HepG2 (cell line): ENCODE data around the gene ZC3H4. TPM values are rescaled to one million over a fixed set of nuclear protein-coding genes. Genes with fewer than 3 reads are reported as not detected.
A peak's percentile ranks its signal among the peaks of the same experiment; 100 is the strongest.

ENCODE experiments used
- HNF4A ChIP-seq: sonication (generic); formaldehyde crosslinking; IDR thresholded peaks from 2 replicates; pipeline ENCODE4 v1.4.0; 2020; ENCODE audit warnings: missing genetic modification reagents
- HOXA5 ChIP-seq: sonication (generic); formaldehyde crosslinking; IDR thresholded peaks from 2 replicates; pipeline ENCODE4 v1.4.0; 2020; ENCODE audit warnings: missing genetic modification reagents
- NAIF1 ChIP-seq: sonication (generic); formaldehyde crosslinking; IDR thresholded peaks from 2 replicates; pipeline ENCODE4 v1.5.0; 2020; ENCODE audit warnings: mild to moderate bottlenecking, missing genetic modification reagents, borderline replicate concordance
- POLR2AphosphoS5 ChIP-seq: IDR thresholded peaks from 2 replicates; pipeline ENCODE4 v1.6.1; 2012; ENCODE audit warnings: low read depth, low read length
- POLR2G ChIP-seq: fragments of 200-400 bp; formaldehyde crosslinking; IDR thresholded peaks from 2 replicates; pipeline ENCODE4 v1.6.1; 2018; ENCODE audit warnings: mild to moderate bottlenecking, low read depth, low read length, moderate library complexity
- RXRB ChIP-seq: IDR thresholded peaks from 2 replicates; pipeline ENCODE4 v1.6.1; 2016; ENCODE audit warnings: borderline replicate concordance, missing genetic modification reagents, missing compliant biosample characterization
- THAP11 ChIP-seq: IDR thresholded peaks from 2 replicates; pipeline ENCODE4 v1.6.1; 2016; ENCODE audit warnings: missing biosample characterization, missing genetic modification reagents
- ZMAT5 ChIP-seq: sonication (generic); formaldehyde crosslinking; IDR thresholded peaks from 2 replicates; pipeline ENCODE4 v1.5.0; 2020; ENCODE audit warnings: mild to moderate bottlenecking, low read depth, missing genetic modification reagents, borderline replicate concordance
- ZNF503 ChIP-seq: sonication (generic); formaldehyde crosslinking; IDR thresholded peaks from 2 replicates; pipeline ENCODE4 v1.4.0; 2020; ENCODE audit warnings: missing genetic modification reagents
- ZNF546 ChIP-seq: sonication (generic); formaldehyde crosslinking; conservative IDR thresholded peaks from 2 replicates; pipeline ENCODE4 v1.8.1; 2023; ENCODE audit warnings: mild to moderate bottlenecking, missing genetic modification reagents
- ZNF747 ChIP-seq: sonication (generic); formaldehyde crosslinking; IDR thresholded peaks from 2 replicates; pipeline ENCODE4 v1.8.1; 2023; ENCODE audit warnings: missing genetic modification reagents, mild to moderate bottlenecking, borderline replicate concordance
- ZSCAN5A ChIP-seq: sonication (generic); formaldehyde crosslinking; IDR thresholded peaks from 2 replicates; pipeline ENCODE4 v1.8.0; 2022; ENCODE audit warnings: mild to moderate bottlenecking, missing genetic modification reagents, borderline replicate concordance
- polyA plus RNA-seq, 8 experiments: library from polyadenylated mRNA; depleted of rRNA in 3 of 8; stranded (reverse) in 7 of 8; unstranded in 1 of 8; fragments of >200 nt; fragmentation: Illumina TruSeq in 4 of 8; extraction: Trizol in 4 of 8; gene quantifications; 2 replicates each; pipeline versions ENCODE4 v1.2.1 to v1.2.3, GENCODE V29; 2011 to 2016; ENCODE audit warnings: low read depth in 4 of 8, missing spikeins in 1 of 8, mixed read lengths in 1 of 8; ENCODE audit not compliant: insufficient read depth in 1 of 8
- total RNA-seq, 5 experiments: library from RNA; depleted of rRNA; stranded (reverse); fragments of >200 nt; fragmentation: Illumina TruSeq; extraction: Trizol; gene quantifications; 2 replicates each; pipeline ENCODE4 v1.2.3, GENCODE V29; 2016; ENCODE audit warnings: low read depth in 1 of 5
- TF ChIP-seq, protein P1 (sequence below): sonication (generic); formaldehyde crosslinking; IDR thresholded peaks from 2 replicates; pipeline ENCODE4 v1.5.0; 2020; ENCODE audit warnings: mild to moderate bottlenecking, missing genetic modification reagents
- TF ChIP-seq, protein P2 (sequence below): sonication (generic); formaldehyde crosslinking; IDR thresholded peaks from 2 replicates; pipeline ENCODE4 v1.4.0; 2020; ENCODE audit warnings: mild to moderate bottlenecking, missing genetic modification reagents
- TF ChIP-seq, protein P3 (sequence below): sonication (generic); formaldehyde crosslinking; IDR thresholded peaks from 2 replicates; pipeline ENCODE4; 2020; ENCODE audit warnings: missing genetic modification reagents, mild to moderate bottlenecking, borderline replicate concordance
- TF ChIP-seq, protein P4 (sequence below): sonication (generic); formaldehyde crosslinking; IDR thresholded peaks from 2 replicates; pipeline ENCODE4 v1.5.0; 2020; ENCODE audit warnings: missing genetic modification reagents

Gene ZC3H4
- total and polyA plus RNA-seq, 2 of the 13 experiments (the other 11 are each of a cell fraction or from before 2014, with no cell fraction given): 1.8 to 10.7 TPM

DNA sequence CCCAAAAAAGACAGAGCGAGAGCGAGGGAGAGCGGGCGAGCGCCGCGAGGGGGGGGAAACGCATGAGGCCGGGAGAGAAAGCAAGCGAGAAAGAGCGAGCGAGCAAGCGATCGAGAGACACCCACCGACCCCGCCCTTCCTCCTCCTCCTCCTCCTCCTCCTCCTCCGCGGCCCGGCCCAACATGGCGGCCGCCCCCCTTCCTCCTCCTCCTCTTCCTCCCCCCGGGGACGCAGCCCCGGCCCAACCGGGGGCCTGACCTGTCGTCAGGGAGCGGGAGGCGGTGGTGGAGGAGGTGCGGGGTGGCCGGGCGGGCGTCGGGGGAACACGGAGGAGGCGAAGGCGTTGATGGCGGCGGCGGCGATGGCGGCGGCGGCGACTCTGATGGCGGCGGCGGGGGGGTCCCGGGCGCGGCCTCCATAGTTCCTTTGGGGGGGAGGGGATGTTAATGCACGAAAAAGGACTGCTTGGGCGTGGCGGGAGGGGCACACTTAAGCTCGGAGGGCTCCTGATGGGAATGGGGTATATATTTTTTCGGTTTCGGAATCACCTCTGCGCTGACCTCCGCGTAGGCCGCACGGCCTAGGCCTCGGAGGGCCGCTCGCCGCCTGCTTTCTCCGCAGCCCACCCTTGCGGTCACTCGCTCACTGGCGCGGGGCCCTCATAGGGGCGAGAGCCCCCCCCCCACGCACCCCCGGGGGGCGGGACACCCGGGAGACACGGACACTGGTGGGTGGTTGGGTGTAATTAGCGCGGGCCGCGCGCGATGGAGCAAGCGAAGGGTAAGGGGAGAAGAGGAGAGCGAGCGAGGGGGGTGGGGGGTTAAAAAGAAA lies 1.2 kb downstream of the ZC3H4 start (continued):
- 0 out of 2 replicates have a peak, but pooled peaks have one; percentile 1 for TF ChIP-seq ZSCAN5A (CRISPR knock-in tag)
- TF ChIP-seq, protein P1, sequence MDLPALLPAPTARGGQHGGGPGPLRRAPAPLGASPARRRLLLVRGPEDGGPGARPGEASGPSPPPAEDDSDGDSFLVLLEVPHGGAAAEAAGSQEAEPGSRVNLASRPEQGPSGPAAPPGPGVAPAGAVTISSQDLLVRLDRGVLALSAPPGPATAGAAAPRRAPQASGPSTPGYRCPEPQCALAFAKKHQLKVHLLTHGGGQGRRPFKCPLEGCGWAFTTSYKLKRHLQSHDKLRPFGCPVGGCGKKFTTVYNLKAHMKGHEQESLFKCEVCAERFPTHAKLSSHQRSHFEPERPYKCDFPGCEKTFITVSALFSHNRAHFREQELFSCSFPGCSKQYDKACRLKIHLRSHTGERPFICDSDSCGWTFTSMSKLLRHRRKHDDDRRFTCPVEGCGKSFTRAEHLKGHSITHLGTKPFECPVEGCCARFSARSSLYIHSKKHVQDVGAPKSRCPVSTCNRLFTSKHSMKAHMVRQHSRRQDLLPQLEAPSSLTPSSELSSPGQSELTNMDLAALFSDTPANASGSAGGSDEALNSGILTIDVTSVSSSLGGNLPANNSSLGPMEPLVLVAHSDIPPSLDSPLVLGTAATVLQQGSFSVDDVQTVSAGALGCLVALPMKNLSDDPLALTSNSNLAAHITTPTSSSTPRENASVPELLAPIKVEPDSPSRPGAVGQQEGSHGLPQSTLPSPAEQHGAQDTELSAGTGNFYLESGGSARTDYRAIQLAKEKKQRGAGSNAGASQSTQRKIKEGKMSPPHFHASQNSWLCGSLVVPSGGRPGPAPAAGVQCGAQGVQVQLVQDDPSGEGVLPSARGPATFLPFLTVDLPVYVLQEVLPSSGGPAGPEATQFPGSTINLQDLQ (CRISPR knock-in tag): 0 out of 2 replicates have a peak, but pooled peaks have one; percentile 27
- TF ChIP-seq ZNF747 (CRISPR knock-in tag): peak; percentile 56; the same call in 1 of the 2 replicates
- TF ChIP-seq HNF4A (CRISPR knock-in tag): no peak
- TF ChIP-seq, protein P2, sequence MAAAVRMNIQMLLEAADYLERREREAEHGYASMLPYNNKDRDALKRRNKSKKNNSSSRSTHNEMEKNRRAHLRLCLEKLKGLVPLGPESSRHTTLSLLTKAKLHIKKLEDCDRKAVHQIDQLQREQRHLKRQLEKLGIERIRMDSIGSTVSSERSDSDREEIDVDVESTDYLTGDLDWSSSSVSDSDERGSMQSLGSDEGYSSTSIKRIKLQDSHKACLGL (CRISPR knock-in tag): peak; percentile 75
- TF ChIP-seq, protein P3, sequence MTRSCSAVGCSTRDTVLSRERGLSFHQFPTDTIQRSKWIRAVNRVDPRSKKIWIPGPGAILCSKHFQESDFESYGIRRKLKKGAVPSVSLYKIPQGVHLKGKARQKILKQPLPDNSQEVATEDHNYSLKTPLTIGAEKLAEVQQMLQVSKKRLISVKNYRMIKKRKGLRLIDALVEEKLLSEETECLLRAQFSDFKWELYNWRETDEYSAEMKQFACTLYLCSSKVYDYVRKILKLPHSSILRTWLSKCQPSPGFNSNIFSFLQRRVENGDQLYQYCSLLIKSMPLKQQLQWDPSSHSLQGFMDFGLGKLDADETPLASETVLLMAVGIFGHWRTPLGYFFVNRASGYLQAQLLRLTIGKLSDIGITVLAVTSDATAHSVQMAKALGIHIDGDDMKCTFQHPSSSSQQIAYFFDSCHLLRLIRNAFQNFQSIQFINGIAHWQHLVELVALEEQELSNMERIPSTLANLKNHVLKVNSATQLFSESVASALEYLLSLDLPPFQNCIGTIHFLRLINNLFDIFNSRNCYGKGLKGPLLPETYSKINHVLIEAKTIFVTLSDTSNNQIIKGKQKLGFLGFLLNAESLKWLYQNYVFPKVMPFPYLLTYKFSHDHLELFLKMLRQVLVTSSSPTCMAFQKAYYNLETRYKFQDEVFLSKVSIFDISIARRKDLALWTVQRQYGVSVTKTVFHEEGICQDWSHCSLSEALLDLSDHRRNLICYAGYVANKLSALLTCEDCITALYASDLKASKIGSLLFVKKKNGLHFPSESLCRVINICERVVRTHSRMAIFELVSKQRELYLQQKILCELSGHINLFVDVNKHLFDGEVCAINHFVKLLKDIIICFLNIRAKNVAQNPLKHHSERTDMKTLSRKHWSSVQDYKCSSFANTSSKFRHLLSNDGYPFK (CRISPR knock-in tag): peak; percentile 97
- TF ChIP-seq ZNF503: peak; percentile 14; the same call in 1 of the 2 replicates
- TF ChIP-seq POLR2AphosphoS5: peak; percentile 72
- TF ChIP-seq THAP11 (CRISPR knock-in tag): peak; percentile 49; the same call in 1 of the 2 replicates
- no peak for TF ChIP-seq ZMAT5 (CRISPR knock-in tag)
- TF ChIP-seq ZNF546: peak; percentile 62; the same call in 1 of the 2 replicates
- peak; percentile 44; the same call in 1 of the 2 replicates for TF ChIP-seq HOXA5 (CRISPR knock-in tag)
- peak; percentile 9; the same call in 1 of the 2 replicates for TF ChIP-seq RXRB
- TF ChIP-seq POLR2G: peak; percentile 72
- TF ChIP-seq NAIF1 (CRISPR knock-in tag): peak; percentile 51; the same call in 1 of the 2 replicates
- TF ChIP-seq, protein P4, sequence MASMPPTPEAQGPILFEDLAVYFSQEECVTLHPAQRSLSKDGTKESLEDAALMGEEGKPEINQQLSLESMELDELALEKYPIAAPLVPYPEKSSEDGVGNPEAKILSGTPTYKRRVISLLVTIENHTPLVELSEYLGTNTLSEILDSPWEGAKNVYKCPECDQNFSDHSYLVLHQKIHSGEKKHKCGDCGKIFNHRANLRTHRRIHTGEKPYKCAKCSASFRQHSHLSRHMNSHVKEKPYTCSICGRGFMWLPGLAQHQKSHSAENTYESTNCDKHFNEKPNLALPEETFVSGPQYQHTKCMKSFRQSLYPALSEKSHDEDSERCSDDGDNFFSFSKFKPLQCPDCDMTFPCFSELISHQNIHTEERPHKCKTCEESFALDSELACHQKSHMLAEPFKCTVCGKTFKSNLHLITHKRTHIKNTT (CRISPR knock-in tag): no peak
